Measurements from ENCODE around the gene ETFB. TPM values are rescaled to one million over a fixed set of nuclear protein-coding genes. Genes with fewer than 3 reads are reported as not detected.

ETFB gene
- total and polyA plus RNA-seq, 9 of the 15 experiments (the other 6 are each of a cell fraction or from before 2014, with no cell fraction given): 18.1 to 143 (median 96.1) TPM

DNA sequence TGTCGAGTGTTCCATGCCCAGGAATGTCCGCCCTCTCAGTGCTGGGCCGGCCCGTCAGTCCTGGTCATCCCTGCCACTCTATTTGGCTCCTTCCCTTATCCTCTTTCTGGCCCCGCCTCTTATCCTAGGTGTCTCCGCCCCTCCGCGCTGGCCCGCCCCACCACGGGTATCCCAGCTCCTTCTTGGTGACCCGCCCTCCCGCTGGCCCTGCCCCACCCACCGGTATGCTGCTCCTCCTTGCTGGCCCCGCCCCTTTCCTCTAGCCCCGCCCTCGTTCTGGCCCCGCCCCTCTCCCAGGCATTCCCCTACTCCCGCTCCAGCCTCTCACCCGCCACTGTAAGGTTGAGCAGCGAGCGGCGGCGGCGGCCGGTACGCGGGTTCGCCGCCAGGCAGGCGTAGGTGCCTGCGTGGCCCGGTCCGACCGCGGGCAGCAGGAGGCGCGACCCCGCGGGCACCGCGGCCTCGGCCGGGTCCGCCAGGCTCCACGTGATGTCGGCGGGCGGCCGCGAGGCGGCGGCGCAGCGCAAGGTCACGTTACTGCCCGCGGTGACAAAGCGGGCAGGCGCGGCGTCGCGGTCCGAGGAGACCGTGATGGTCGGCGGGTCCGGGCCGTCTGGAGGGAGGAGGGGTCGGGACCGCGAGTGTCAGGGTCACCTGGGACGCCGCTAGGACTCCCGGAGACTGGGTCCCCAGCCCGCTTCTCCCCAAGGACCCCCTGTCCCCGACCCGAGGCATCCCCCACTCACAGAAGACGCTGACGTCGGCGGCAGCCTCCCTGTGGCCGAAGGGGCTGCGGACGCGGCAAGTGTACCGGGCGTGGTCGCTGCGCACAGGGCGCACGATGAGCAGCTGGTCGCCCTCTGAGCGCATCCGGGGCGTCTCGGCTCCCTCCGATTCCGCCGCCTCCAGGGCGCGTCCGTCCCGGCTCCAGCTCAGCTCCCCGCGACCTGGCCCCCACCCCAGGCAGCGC lies 26.2 kb downstream of the ETFB start (continued):
- TF ChIP-seq HDAC1 (IDR thresholded peaks at IDR 0.05): 0 out of 4 replicates have a peak, but pooled peaks of 1 of the 2 experiments have one; percentile 35
- TF ChIP-seq ATF7 (IDR thresholded peaks at IDR 0.05): peak; percentile 74; the same call in 1 of the 2 replicates
- no peak for TF ChIP-seq CHCHD3 (CRISPR knock-in tag; IDR thresholded peaks at IDR 0.05)
- peak; percentile 74 for TF ChIP-seq FOSL1 (tag; conservative IDR thresholded peaks at IDR 0.05)
- TF ChIP-seq GTF2A2 (tag; IDR thresholded peaks at IDR 0.05): peak; percentile 37; the same call in 1 of the 2 replicates
- TF ChIP-seq CHD1 (IDR thresholded peaks at IDR 0.05; ENCODE audit: low read length): peak; percentile 53
- TF ChIP-seq MTF1 (CRISPR knock-in tag; IDR thresholded peaks at IDR 0.05; ENCODE audit: borderline replicate concordance): no peak
- peak in 1 of 3 experiments; percentile 67 for TF ChIP-seq YY1 (IDR thresholded peaks at IDR 0.05; ENCODE audit: borderline replicate concordance in 1 of 3, control insufficient read depth in 1 of 3, extremely low read depth in 1 of 3, insufficient read depth in 3 of 3, insufficient read length in 1 of 3, insufficient replicate concordance in 2 of 3, low read depth in 1 of 3, low read length in 2 of 3)
- TF ChIP-seq, protein P1, sequence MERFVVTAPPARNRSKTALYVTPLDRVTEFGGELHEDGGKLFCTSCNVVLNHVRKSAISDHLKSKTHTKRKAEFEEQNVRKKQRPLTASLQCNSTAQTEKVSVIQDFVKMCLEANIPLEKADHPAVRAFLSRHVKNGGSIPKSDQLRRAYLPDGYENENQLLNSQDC (CRISPR knock-in tag; IDR thresholded peaks at IDR 0.05): no peak
- TF ChIP-seq ZZZ3 (IDR thresholded peaks at IDR 0.05): no peak
- peak; percentile 92 for TF ChIP-seq FOXP1 (CRISPR knock-in tag; IDR thresholded peaks at IDR 0.05)
- TF ChIP-seq ZNF143 (CRISPR knock-in tag; IDR thresholded peaks at IDR 0.05): peak; percentile 40; the same call in 1 of the 2 replicates
- TF ChIP-seq DACH1 (IDR thresholded peaks at IDR 0.05; ENCODE audit: partially characterized antibody): peak; percentile 56
- TF ChIP-seq, protein P2, sequence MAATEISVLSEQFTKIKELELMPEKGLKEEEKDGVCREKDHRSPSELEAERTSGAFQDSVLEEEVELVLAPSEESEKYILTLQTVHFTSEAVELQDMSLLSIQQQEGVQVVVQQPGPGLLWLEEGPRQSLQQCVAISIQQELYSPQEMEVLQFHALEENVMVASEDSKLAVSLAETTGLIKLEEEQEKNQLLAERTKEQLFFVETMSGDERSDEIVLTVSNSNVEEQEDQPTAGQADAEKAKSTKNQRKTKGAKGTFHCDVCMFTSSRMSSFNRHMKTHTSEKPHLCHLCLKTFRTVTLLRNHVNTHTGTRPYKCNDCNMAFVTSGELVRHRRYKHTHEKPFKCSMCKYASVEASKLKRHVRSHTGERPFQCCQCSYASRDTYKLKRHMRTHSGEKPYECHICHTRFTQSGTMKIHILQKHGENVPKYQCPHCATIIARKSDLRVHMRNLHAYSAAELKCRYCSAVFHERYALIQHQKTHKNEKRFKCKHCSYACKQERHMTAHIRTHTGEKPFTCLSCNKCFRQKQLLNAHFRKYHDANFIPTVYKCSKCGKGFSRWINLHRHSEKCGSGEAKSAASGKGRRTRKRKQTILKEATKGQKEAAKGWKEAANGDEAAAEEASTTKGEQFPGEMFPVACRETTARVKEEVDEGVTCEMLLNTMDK (IDR thresholded peaks at IDR 0.05; ENCODE audit: borderline replicate concordance, insufficient read depth, low read depth, low read length, poor library complexity, severe bottlenecking): peak; percentile 83
- TF ChIP-seq MIER1 (IDR thresholded peaks at IDR 0.05; ENCODE audit: low read depth): no peak; the same call in 1 of the 2 replicates
- no peak for TF ChIP-seq ZNF830 (CRISPR knock-in tag; IDR thresholded peaks at IDR 0.05)
- peak; percentile 41 for TF ChIP-seq CC2D1A (IDR thresholded peaks at IDR 0.05)
- TF ChIP-seq FOXK2 (conservative IDR thresholded peaks at IDR 0.05 in 1 of 2, IDR thresholded peaks at IDR 0.05 in 1 of 2; ENCODE audit: low read depth in 2 of 2): no peak
- no peak for TF ChIP-seq ZNF780A (CRISPR knock-in tag; IDR thresholded peaks at IDR 0.05)
- TF ChIP-seq, protein P3, sequence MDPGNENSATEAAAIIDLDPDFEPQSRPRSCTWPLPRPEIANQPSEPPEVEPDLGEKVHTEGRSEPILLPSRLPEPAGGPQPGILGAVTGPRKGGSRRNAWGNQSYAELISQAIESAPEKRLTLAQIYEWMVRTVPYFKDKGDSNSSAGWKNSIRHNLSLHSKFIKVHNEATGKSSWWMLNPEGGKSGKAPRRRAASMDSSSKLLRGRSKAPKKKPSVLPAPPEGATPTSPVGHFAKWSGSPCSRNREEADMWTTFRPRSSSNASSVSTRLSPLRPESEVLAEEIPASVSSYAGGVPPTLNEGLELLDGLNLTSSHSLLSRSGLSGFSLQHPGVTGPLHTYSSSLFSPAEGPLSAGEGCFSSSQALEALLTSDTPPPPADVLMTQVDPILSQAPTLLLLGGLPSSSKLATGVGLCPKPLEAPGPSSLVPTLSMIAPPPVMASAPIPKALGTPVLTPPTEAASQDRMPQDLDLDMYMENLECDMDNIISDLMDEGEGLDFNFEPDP (CRISPR knock-in tag; IDR thresholded peaks at IDR 0.05): no peak
- TF ChIP-seq, protein P4, sequence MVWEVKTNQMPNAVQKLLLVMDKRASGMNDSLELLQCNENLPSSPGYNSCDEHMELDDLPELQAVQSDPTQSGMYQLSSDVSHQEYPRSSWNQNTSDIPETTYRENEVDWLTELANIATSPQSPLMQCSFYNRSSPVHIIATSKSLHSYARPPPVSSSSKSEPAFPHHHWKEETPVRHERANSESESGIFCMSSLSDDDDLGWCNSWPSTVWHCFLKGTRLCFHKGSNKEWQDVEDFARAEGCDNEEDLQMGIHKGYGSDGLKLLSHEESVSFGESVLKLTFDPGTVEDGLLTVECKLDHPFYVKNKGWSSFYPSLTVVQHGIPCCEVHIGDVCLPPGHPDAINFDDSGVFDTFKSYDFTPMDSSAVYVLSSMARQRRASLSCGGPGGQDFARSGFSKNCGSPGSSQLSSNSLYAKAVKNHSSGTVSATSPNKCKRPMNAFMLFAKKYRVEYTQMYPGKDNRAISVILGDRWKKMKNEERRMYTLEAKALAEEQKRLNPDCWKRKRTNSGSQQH (CRISPR knock-in tag; IDR thresholded peaks at IDR 0.05): no peak
- TF ChIP-seq ZNF75A (CRISPR knock-in tag; IDR thresholded peaks at IDR 0.05): no peak

Measured in K562 (cell line).